IPS-20b (cell line): ENCODE data around the gene SYNDIG1.

Experiments used
- H3K27ac ChIP-seq: one replicate; pipeline ENCODE4 v1.5.1; 2013; ENCODE audit warnings: low read length
- H3K27me3 ChIP-seq: 2 replicates; pipeline ENCODE4 v1.6.1; 2013; ENCODE audit warnings: mild to moderate bottlenecking, low read length, inconsistent platforms; ENCODE audit not compliant: insufficient read depth
- H3K36me3 ChIP-seq: 2 replicates; pipeline ENCODE4 v1.6.1; 2013; ENCODE audit warnings: low read depth, mild to moderate bottlenecking, inconsistent platforms, low read length, moderate library complexity; ENCODE audit not compliant: insufficient read depth
- H3K4me1 ChIP-seq: 2 replicates; pipeline ENCODE4 v1.6.1; 2013; ENCODE audit warnings: mild to moderate bottlenecking, control low read depth, inconsistent platforms, low read length, moderate library complexity; ENCODE audit not compliant: insufficient read depth
- H3K4me3 ChIP-seq: 2 replicates; pipeline ENCODE4 v1.5.1; 2013; ENCODE audit warnings: mild to moderate bottlenecking, low read length, inconsistent platforms
- H3K9ac ChIP-seq: 2 replicates; pipeline ENCODE4 v1.6.1; 2013; ENCODE audit warnings: low read depth, mild to moderate bottlenecking, inconsistent platforms, low read length, moderate library complexity
- H3K9me3 ChIP-seq: 2 replicates; pipeline ENCODE4 v1.6.1; 2013; ENCODE audit warnings: mild to moderate bottlenecking, low read depth, low read length, inconsistent platforms; ENCODE audit not compliant: insufficient read depth

SYNDIG1 gene

GRCh38 chr20:24683676-24684075 lies 214.2 kb downstream of the SYNDIG1 start:
- Histone ChIP-seq H3K4me3 (no peak overlapping the region), H3K27ac (no peak overlapping the region), H3K9me3 (peaks cover 2% of the 10 kb centered on the region; the same call in 1 of the 2 replicates), H3K9ac (no peak overlapping the region), H3K4me1 (no peaks in the 10 kb centered on the region), H3K36me3 (no peaks in the 10 kb centered on the region), H3K27me3 (no peaks in the 10 kb centered on the region)

- H3K9ac ChIP-seq, result no peak overlapping the region
- peaks cover 2% of the 10 kb centered on the region; the same call in 1 of the 2 replicates for H3K9me3 ChIP-seq
- H3K4me1 ChIP-seq, result no peaks in the 10 kb centered on the region
- H3K36me3 ChIP-seq, result no peaks in the 10 kb centered on the region
- no peak overlapping the region for H3K4me3 ChIP-seq
- no peaks in the 10 kb centered on the region for H3K27me3 ChIP-seq
- H3K27ac ChIP-seq, result no peak overlapping the region
Measured at GRCh38 chr20:24684421-24684871, 215.0 kb downstream of the SYNDIG1 start.

GRCh38 chr20:24684956-24685691 lies 215.7 kb downstream of the SYNDIG1 start:
- Histone ChIP-seq H3K27ac (no peak overlapping the region), H3K27me3 (no peaks in the 10 kb centered on the region), H3K4me3 (no peak overlapping the region), H3K4me1 (no peaks in the 10 kb centered on the region), H3K36me3 (no peaks in the 10 kb centered on the region), H3K9me3 (peaks cover 2% of the 10 kb centered on the region; the same call in 1 of the 2 replicates), H3K9ac (no peak overlapping the region)

- peaks cover 2% of the 10 kb centered on the region; the same call in 1 of the 2 replicates for H3K9me3 ChIP-seq
- no peaks in the 10 kb centered on the region for H3K36me3 ChIP-seq
- H3K27ac ChIP-seq, result no peak overlapping the region
- H3K4me3 ChIP-seq, result no peak overlapping the region
- H3K27me3 ChIP-seq, result no peaks in the 10 kb centered on the region
- no peaks in the 10 kb centered on the region for H3K4me1 ChIP-seq
- no peak overlapping the region for H3K9ac ChIP-seq
Measured at GRCh38 chr20:24685736-24686135, 216.3 kb downstream of the SYNDIG1 start.

- Histone ChIP-seq H3K27me3 (no peaks in the 10 kb centered on the region), H3K9ac (no peak overlapping the region), H3K4me3 (no peak overlapping the region), H3K27ac (no peak overlapping the region), H3K36me3 (no peaks in the 10 kb centered on the region), H3K4me1 (no peaks in the 10 kb centered on the region), H3K9me3 (peaks cover 2% of the 10 kb centered on the region; the same call in 1 of the 2 replicates)
Measured at GRCh38 chr20:24686156-24686555, 216.7 kb downstream of the SYNDIG1 start.

- Histone ChIP-seq H3K9ac (no peak overlapping the region), H3K9me3 (peaks cover 2% of the 10 kb centered on the region; the same call in 1 of the 2 replicates), H3K4me1 (no peaks in the 10 kb centered on the region), H3K4me3 (no peak overlapping the region), H3K27me3 (no peaks in the 10 kb centered on the region), H3K27ac (no peak overlapping the region), H3K36me3 (no peaks in the 10 kb centered on the region)
Measured at GRCh38 chr20:24690408-24690807, 221.0 kb downstream of the SYNDIG1 start.

GRCh38 chr20:24691901-24692351 lies 222.5 kb downstream of the SYNDIG1 start:
- Histone ChIP-seq H3K36me3 (no peaks in the 10 kb centered on the region), H3K9me3 (peaks cover 2% of the 10 kb centered on the region; the same call in 1 of the 2 replicates), H3K9ac (no peak overlapping the region), H3K27ac (no peak overlapping the region), H3K27me3 (no peaks in the 10 kb centered on the region), H3K4me3 (no peak overlapping the region), H3K4me1 (no peaks in the 10 kb centered on the region)

- Histone ChIP-seq H3K4me1 (no peaks in the 10 kb centered on the region), H3K9me3 (peaks cover 2% of the 10 kb centered on the region; the same call in 1 of the 2 replicates), H3K4me3 (no peak overlapping the region), H3K27me3 (no peaks in the 10 kb centered on the region), H3K9ac (no peak overlapping the region), H3K27ac (no peak overlapping the region), H3K36me3 (no peaks in the 10 kb centered on the region)
Measured at GRCh38 chr20:24692446-24693200, 223.2 kb downstream of the SYNDIG1 start.

GRCh38 chr20:24693466-24694156 lies 224.2 kb downstream of the SYNDIG1 start:
- Histone ChIP-seq H3K36me3 (no peaks in the 10 kb centered on the region), H3K9me3 (no peaks in the 10 kb centered on the region)

GRCh38 chr20:24694157-24694726 lies 224.8 kb downstream of the SYNDIG1 start:
- no peaks in the 10 kb centered on the region for H3K36me3 ChIP-seq
- no peak overlapping the region for H3K4me3 ChIP-seq
- no peak overlapping the region for H3K27ac ChIP-seq
- no peaks in the 10 kb centered on the region for H3K4me1 ChIP-seq
- no peak overlapping the region for H3K9ac ChIP-seq
- no peaks in the 10 kb centered on the region for H3K9me3 ChIP-seq
- no peaks in the 10 kb centered on the region for H3K27me3 ChIP-seq

More at GRCh38 chr20:24693466-24694156, 224.2 kb downstream of the SYNDIG1 start:
- Histone ChIP-seq H3K4me1 (no peaks in the 10 kb centered on the region), H3K9ac (no peak overlapping the region), H3K27me3 (no peaks in the 10 kb centered on the region), H3K27ac (no peak overlapping the region), H3K4me3 (no peak overlapping the region)
